T-helper 22 cell (primary cell): ENCODE results near the gene COMMD6.
"Not testable (repeated sequence)": the region's sequence is repeated elsewhere in the genome, so short reads cannot be mapped to it uniquely, and the experiment has no call there.

Source experiments
- DNase-seq: peaks from one replicate; pipeline ENCODE4 v3.0.0-alpha.2; 2020; ENCODE audit warnings: low read depth

COMMD6 gene

DNA sequence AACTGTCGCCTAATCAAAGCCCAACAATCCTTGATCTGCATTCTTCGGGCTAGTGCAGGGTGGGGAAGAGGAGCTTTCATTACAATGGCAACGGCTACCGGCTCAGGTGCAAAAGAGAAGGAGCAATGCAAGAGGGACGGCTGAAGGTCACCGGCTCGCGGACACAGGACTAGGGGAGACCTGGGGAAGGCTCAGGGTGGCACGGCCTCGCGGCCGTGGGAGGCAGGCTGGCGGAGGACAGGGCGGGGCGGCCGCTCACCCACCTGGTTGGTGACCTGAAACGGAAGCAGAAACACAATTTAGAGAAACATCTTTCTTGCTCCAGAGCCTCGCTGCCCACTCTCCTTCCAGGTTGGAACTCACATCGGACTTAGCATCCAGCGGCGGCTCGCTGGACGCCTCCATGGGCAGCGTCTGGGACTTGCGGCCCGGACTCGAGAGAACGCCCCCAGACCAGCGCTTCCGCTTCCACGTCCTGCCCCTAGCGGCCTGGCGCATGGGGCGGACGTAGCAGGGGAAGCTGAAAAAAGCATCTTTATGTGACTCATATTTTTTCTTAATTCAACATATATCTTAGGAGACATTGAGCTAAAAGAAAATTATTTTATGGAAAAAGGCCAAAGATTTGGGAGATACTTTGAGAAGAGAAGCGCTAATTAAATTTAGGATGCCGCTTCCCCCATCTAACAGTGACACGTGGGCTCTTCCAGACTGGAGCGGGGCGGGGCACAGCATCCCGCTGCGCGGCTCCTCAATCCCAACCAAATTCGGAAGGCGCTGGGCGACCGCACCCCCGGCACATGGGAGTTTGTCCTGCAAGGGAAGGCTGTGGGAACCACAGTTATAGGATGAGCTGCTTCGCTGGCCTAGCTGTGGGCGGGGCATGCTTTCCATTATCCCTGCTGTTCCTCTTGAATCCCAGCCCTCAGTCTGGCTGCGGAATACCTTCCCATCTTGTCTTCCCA, at the start of gene COMMD6:
COMMD6 (minus strand) TSS at position 441 of the 965 bp plus-strand sequence; CDS start at position 405, 36 bp downstream.
- DNase-seq, result peak; percentile 54

DNA sequence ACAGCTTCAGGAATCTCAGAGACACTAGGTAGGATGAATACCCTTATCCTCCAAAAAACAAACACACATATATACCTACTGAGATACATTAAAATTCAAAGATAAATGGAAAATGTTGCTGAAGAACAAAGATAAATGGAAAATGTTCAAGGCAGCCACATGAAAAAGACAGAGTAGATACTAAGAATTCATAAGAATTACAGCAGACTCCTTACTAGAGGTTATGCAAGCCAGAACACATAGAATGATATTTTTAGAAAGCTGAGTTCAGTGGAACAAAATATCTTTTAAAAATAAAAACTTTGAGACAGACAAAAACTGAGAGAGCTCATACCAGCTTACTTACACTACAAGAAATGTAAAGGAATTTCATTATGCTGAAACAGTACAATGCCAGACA, 47.5 kb upstream of the COMMD6 start:
- no peak for DNase-seq

- no peak for DNase-seq
Measured at GRCh38 chr13:75583091-75583490, 45.5 kb upstream of the COMMD6 start.

GRCh38 chr13:75581874-75582640, 44.4 kb upstream of the COMMD6 start:
- DNase-seq, result no peak

GRCh38 chr13:75579529-75579928, 41.9 kb upstream of the COMMD6 start:
- DNase-seq, result no peak

- DNase-seq, result no peak
Measured at GRCh38 chr13:75569576-75569975, 31.9 kb upstream of the COMMD6 start.

GRCh38 chr13:75566658-75567057, 29.0 kb upstream of the COMMD6 start:
- DNase-seq, result no peak

GRCh38 chr13:75558145-75558840, 20.7 kb upstream of the COMMD6 start:
- no peak for DNase-seq

DNA sequence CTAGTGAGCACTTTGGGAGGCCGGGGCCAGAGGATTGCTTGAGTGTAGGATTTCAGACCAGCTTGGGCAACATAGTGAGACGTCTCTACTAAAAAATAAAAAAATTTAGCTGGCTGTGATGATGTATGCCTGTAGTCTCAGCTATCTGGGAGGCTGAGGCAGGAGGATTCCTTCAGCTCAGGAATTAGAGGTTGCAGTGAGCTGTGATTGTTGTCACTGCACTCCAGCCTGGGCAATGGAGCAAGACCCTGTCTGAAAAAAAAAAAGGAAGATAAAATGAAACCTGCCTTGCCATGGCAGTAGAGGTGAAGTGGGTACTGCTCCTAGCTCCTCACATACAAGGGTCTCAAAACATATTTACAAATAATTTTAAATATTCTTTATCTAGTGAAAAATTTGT, 19.3 kb upstream of the COMMD6 start:
- no peak for DNase-seq

GRCh38 chr13:75555836-75556235, 18.2 kb upstream of the COMMD6 start:
- no peak for DNase-seq

- no peak for DNase-seq
Measured at GRCh38 chr13:75554981-75555380, 17.3 kb upstream of the COMMD6 start.

DNA sequence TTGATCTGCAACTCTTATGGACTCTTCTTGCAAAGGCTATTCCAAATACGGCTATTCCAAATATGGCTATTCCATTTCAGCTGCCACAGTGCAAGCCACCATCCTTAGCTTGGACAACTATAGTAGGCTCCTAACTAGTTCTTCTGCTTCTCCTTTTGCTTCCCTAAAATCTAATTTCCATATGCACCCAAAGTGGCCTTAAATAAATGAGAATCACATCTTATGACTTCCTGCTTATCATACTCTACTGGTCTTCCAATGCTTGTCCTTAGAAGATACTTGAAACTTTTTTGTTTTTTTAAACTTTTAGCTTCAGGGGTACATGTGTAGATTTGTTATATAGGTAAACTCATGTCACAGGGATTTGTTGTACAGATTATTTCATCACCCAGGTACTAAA, 16.8 kb upstream of the COMMD6 start:
- DNase-seq, result no peak

DNA sequence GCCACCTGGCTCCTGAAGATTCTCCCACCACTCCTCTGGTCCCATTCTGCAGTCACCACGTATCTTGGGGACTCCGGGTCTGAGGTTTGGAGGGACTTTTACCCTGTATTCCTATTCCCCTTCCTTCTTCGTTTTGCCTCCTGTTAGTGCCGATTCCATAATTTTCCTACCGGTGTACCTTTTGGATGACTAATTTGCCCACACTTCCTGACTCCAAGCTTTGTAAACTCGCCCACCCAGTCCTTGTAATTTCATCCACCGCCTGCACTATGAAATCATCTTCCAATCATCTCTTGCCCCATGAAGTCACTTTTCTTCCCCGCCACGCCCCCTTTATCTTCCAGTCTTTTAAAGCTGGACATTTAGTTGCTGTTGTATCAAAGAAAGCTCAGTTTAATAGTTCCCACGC, 12.5 kb upstream of the COMMD6 start:
- no peak for DNase-seq

DNA sequence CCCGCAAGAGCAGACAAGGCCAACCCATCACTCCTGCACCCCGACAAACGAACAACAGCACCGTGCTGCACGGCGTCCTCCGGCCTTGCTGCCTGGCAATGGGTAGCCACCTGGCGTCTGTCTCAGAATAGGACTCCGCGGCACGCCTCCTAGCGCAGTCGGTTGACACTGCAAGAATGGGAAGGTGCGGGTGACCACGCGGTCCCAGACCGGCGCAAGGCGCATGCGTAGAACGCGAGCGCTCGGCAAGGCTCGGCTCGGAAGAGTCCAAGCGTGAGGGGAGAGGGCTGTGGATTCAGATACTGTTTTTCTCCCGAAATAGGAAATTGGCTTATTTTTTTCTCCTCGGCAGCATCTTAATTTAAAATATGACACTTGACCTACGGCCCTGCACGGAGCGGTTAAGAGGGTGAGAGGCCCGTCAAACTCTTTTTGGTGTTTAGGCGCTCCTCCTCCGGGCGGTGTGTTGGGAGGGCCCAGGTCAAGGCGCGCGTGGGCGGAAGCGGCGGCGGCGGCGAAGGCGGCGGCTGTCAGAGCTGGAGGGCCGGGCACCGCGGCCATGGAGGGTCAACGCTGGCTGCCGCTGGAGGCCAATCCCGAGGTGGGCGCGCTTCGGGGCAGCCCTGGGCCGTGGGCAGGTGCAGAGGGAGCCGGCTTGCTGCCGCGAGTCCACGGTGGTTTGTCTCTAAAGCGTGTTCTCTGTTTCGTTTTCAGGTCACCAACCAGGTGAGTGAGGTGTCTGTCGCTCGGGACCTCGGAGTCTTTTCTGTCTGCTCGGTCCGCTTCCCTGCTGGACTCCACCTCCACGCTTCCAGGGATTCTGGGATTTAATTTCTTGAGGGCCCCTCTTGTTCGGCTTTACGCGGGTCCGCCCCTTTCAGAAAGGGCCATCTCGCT, 11.9 kb upstream of the COMMD6 start, which contains the start of gene UCHL3:
UCHL3 (plus strand) TSS at position 530 of the 897 bp plus-strand sequence; CDS start at position 560, 30 bp downstream.
- peak; percentile 92 for DNase-seq

DNA sequence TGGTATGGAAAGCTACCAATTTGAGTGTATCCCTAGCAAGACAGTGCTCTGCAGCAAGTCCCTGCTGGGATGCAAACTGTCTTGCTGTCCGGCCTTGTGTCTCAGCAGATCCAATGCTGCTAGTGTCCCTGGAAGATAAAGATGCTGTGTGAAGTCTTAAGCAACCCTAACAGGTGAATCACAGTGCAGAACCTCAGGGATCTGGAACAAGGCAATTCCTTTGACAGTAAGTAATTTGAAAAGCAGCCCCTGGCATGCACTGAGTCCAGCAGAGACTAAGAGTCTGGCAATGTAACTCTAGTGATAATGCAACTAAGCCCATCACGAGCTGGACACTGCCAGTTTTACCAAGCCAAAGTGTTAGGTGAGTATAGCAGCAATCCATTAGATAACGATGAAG, 10.3 kb upstream of the COMMD6 start:
- no peak for DNase-seq

DNA sequence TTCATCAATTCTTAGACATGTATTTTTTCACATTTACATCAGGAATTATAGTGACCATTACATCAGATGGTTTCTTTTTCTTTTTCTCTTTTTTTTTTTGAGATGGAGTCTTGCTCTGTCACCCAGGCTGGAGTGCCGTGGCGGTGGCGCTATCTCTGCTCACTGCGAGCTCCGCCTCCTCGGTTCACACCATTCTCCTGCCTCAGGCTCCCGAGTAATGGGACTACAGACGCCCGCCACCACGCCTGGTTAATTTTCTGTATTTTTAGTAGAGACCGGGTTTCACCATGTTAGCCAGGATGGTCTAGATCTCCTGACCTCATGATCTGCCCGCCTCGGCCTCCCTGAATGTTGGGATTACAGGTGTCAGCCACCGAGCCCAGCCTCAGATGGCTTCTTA, 7.7 kb upstream of the COMMD6 start:
- not testable (repeated sequence) for DNase-seq

GRCh38 chr13:75544681-75545330, 7.2 kb upstream of the COMMD6 start:
- DNase-seq, result no peak

DNA sequence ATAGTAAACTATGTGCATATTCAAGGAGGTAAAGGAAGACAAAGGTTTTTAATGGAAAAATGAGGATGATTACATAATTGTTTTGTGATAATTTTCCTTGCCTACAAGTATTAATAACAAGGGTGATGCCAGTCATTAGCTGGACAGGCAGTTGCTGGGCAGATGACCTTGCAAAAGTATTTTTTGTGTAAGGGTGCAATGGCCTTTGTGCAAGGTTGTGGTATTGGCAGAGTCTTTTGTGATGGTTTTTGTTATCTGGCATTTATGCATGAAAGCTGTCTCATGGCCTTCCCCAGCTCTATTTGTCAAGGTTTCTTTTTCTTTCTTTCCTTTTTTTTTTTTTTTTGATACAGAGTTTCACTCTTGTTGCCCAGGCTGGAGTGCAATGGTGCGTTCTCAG, 4.3 kb upstream of the COMMD6 start:
- no peak for DNase-seq

- DNase-seq, result no peak
Measured at GRCh38 chr13:75541287-75541686, 3.6 kb upstream of the COMMD6 start.

DNA sequence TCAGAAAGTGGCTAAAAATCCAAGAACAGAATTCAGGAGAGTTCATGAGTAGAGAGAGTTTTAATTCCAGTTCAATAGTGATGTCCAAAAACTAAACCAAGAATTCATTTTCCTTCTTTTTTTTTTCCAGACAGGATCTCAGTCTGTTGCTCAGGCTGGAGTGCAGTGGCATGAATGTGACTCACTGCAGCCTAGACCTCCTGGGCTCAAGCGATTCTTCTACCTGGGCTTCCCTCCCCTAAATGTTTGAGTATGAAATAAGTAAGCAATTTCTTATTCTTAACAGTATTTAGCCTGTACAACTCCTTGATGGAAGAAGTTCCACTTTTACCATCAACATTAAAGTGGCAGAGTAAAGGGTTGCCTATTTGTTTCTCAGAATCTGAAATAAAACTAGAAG, 3.8 kb downstream of the COMMD6 start:
- no peak for DNase-seq

DNA sequence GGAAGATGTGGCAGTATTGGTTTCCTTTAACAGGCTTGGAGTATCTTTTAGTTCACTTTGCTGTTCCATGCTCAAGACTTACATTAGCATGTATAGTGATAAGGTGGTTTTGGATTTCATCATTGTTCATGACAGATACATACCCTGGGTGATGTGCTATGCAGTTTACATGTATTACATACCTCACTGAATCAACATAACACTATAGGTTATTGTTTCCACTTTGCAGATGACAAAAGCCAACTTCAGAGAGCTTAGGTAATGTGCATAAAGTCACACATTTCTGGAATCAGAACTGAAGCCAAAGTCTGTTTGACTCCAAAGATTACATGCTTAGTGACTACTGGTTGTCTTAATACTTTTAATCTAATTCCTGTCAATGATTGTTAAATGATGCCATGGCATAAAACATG, 7.1 kb downstream of the COMMD6 start:
- no peak for DNase-seq
